Astrocyte of the spinal cord (primary cell): ENCODE data around the gene CEP128.
A peak's percentile ranks its signal among the peaks of the same experiment; 100 is the strongest.

Experiments used
- DNase-seq: peaks from one replicate; pipeline ENCODE4 v3.0.0; 2011; ENCODE audit warnings: low read depth, low spot score
- H3K4me3 ChIP-seq: 2 replicates; pipeline ENCODE4 v1.5.1; 2011; ENCODE audit warnings: low read depth, mild to moderate bottlenecking, low read length, moderate library complexity
- CTCF ChIP-seq: IDR thresholded peaks from 2 replicates; pipeline ENCODE4 v1.5.1; 2012; ENCODE audit warnings: low read depth, mild to moderate bottlenecking, low read length, inconsistent platforms
- in situ Hi-C: cut with HindIII; loops from 2 replicates; pipeline ENCODE4 v1.10.0; 2017; ENCODE audit warnings: low sequenced_read_pairs

Gene CEP128

GRCh38 chr14:80692903-80693302 is 248.6 kb downstream of the CEP128 start:
- H3K4me3 ChIP-seq: no peak overlapping the region
- in situ Hi-C loops: no loop called here
- no peak for DNase-seq
- TF ChIP-seq CTCF: no peak

DNA sequence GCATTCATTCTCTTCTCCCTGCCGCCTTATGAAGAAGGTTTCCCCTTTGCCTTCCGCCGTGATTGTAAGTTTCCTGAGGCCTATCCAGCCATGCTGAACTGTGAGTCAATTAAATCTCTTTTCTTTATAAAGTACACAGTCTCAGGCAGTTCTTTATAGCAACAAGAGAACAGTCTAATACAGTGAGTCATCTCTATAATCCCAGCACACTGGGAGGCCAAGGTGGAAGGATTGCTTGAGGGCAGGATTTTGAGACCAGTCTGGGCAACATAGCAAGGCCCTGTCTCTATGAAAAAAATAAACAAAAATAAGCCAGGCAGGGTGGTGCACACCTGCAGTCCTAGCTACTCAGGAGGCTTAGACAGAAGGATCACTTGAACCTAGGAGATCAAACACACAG is 259.9 kb downstream of the CEP128 start:
- no peak for TF ChIP-seq CTCF
- H3K4me3 ChIP-seq: no peak overlapping the region
- DNase-seq: no peak
- in situ Hi-C loops: no loop called here

- in situ Hi-C loops: no loop called here
- H3K4me3 ChIP-seq: no peak overlapping the region
- DNase-seq: no peak
- no peak for TF ChIP-seq CTCF
Measured at GRCh38 chr14:80679273-80679672, 262.3 kb downstream of the CEP128 start.

GRCh38 chr14:80678436-80678835 is 263.1 kb downstream of the CEP128 start:
- peak; percentile 16 for DNase-seq
- TF ChIP-seq CTCF: no peak
- in situ Hi-C loops: no loop called here

DNA sequence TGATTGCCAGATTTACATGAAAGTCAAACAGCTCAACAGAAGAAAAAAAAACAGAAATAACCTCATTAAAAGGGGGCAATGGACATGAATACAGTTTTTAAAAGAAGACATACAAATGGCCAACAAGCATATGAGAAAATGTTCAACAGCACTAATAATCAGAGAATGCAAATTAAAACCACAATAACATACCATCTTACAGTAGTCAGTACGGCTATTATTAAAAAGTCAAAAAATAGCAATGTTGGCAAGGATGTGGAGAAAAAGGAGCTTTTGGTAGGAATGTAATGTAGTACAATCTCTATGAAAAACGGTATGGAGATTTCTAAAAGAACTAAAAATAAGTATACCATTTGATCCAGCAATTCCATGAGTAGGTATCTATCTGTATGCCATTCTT is 272.1 kb downstream of the CEP128 start:
- no peak overlapping the region for H3K4me3 ChIP-seq
- DNase-seq: peak; percentile 22
- in situ Hi-C loops: no loop called here
- no peak for TF ChIP-seq CTCF

More at GRCh38 chr14:80678436-80678835, 263.1 kb downstream of the CEP128 start:
- no peak overlapping the region for H3K4me3 ChIP-seq

DNA sequence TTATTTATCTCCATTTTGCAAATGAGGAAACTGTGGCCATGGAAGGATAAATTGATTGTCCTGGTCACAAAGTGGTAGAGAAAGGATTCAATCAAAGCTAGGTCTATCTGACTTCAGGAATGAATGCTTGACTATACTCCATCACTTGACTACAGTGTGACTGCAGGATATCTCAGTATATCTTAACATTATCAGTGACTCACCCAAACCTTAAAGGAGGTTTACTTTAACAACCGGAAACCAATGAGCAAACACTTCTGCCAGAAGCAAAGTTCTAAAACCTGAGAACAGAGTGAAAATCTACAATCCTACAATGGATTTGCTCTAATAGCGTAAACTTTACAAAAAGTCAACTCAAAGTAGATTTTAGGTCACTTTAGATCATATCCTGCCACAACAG is 277.0 kb downstream of the CEP128 start:
- in situ Hi-C loops: no loop called here
- TF ChIP-seq CTCF: no peak
- peak; percentile 21 for DNase-seq
- H3K4me3 ChIP-seq: no peak overlapping the region

GRCh38 chr14:80663541-80663940 is 278.0 kb downstream of the CEP128 start:
- no peak overlapping the region for H3K4me3 ChIP-seq
- no peak for DNase-seq
- in situ Hi-C loops: no loop called here
- TF ChIP-seq CTCF: no peak
